Activated CD4-positive, alpha-beta T cell treated with anti-CD3 and anti-CD28 coated beads, Interleukin-2, amount 50 U/mL, for 48 hours (primary cell): ENCODE measurements around the gene BICC1.

Source experiments
- DNase-seq, 2 experiments: peaks; one replicate each; pipeline ENCODE4 v3.0.0-alpha.2; 2020

The BICC1 gene

DNA sequence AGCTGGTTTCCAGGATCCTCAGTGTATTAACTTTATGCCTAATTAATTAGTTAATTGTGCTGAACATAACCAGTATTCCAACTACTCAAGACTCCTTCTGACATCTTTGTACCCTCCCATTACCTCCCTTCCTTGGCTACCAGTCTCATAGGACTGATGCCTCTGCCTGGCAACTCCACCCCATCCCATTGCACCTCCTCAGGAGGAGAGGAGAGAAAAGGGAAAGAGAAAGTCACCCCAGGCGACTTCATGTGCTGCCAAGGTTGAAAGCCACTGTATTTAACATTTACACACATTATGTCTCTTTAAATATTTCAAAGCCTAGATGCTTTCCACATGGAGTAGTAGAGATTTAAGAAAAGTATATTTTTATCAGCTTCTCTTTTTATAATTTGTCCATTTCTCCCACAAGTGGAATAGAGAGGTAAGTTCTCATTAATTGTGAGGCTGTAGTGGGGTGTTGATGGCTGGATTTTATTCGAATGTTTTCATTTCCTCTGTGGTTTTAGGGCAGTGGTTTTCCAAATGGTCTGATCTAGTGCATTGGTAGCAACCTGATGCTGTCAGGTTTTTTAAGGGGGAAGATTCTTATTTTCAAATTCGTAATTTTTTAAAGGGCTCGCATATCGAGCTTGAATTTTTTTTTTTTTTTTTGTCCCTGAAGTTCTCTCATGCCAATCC, 148.0 kb downstream of the BICC1 start:
- no peak for DNase-seq

GRCh38 chr10:58661336-58661735, 148.7 kb downstream of the BICC1 start:
- no peak for DNase-seq

GRCh38 chr10:58661902-58662301, 149.2 kb downstream of the BICC1 start:
- DNase-seq: no peak

- no peak for DNase-seq
These were observed 149.6 kb downstream of the BICC1 start for GRCh38 chr10:58662314-58662713.

GRCh38 chr10:58665361-58665760, 152.7 kb downstream of the BICC1 start:
- no peak for DNase-seq

GRCh38 chr10:58666024-58666423, 153.4 kb downstream of the BICC1 start:
- no peak for DNase-seq

GRCh38 chr10:58667658-58668310, 155.1 kb downstream of the BICC1 start:
- DNase-seq: no peak

- no peak for DNase-seq
These were observed 160.2 kb downstream of the BICC1 start for GRCh38 chr10:58672845-58673244.

GRCh38 chr10:58674251-58674650, 161.6 kb downstream of the BICC1 start:
- DNase-seq: no peak

DNA sequence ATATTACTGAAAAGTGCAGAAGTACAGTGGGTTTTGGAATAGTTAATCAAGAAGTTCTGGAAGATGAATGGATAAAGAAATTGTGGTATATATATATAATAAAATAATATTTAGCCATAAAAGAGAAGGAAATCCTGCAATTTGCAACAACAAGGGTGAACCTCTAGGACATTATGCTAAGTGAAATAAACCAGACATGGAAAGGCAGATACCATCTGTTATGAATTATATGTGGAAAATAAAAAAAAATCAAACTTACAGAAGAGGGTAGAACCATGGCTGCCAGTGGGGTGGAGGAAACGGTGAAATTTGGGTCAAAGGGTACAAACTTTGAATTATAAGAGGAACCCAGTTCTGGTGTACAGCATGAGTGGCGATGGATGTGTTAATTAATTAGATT, 162.6 kb downstream of the BICC1 start:
- DNase-seq: no peak

DNA sequence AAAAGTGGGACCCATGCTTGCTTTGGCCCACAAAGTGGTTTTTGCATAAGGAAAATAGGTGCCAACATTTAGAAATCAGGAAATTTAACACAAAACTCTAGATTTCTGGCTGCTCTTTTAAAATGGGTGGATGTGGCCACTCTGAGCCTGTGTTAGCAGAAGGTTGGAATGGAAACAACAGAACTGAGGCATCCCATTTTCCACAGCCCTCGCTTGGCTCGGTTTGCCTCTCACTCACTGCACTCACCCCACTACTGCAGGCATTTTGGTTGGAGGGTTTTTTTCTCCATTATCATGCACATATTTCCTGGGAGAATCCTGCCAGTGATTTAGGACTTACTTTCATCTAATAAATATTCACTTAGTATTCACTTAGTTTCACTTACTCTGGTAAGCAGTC, 178.9 kb downstream of the BICC1 start:
- DNase-seq: no peak

DNA sequence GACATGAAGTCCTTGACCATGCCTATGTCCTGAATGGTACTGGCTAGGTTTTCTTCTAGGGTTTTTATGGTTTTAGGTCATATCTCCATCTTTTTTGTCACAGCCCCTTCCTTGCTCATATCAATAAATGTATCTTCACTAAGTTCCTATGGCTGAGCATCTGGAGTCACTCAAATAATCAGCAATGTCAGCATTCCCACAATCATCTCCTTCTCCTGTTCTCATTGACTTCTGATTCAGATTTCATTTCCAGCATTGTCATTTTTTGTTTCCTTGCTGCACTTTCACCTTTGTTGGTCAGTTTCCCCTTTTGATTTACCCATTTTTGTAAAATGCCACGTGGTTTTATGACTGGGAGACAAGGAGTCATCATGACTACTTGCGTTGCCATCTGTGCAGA, 181.2 kb downstream of the BICC1 start:
- no peak for DNase-seq

DNA sequence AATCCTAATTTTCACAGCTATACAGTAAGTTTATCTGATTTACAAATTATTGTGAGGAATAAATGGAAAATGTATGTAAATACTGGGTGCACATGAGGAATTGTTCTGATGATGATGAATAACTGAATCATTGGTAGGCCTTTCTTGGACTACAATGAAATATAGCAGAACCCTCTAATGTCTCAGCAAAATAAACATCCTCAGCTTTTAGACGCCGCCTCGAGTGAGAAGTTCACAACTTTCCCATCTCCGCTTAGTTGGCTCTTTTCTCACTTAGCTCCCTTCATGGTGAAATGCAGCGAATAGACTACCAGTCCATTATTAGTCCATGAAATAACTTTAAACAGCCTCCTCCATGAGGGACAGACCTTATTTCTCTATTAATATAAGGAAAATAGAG, 182.3 kb downstream of the BICC1 start:
- no peak for DNase-seq

DNA sequence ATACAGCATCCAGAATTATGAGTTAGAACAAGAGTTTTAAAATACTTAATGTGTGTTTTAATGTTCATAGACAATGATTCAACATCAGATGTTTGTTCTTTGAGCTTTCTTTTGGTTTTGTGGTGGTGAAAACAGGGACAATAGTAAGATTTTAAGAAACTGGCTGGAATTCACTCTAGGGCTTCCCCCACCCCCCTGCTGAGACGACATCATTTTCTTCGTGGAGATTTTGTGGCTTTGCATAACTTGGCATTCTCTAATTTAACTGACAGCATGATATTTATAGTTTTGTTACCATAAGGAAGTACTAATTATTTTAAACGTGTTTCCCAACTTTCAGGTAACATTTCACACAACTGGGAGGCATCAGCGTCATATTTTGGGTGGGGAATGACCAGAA, 184.1 kb downstream of the BICC1 start:
- no peak for DNase-seq

- DNase-seq: no peak
These were observed 185.0 kb downstream of the BICC1 start for GRCh38 chr10:58697691-58698090.

DNA sequence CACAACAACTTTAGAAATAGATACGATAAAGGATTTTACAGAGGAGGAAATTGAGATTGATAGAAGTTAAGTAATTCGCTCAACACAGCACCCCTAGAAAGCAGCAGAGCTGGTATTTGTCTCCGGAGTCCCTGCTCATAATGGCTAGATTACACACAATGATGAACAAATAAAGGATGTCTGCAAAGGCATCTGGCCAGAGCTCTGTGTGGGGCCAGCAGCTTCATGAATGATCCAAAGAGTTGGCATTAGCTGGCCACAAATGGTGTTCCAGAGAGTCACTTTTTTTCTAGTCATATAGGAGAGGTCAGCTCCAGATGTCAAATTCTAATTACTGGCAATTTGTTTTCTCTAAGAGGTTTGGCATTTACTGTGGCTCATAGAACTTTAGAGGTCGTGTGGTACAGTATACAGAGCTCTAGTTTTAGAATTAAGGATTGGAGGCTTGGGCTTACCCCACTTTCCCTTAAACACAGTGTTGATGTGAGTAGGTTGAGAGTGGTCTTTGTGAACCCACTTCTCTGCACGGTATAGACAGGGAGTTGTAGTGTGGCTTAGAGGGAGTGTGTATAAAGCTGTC, 186.2 kb downstream of the BICC1 start:
- no peak for DNase-seq

- DNase-seq: no peak
These were observed 187.9 kb downstream of the BICC1 start for GRCh38 chr10:58700591-58700990.

GRCh38 chr10:58701405-58702135, 188.9 kb downstream of the BICC1 start:
- DNase-seq: no peak

DNA sequence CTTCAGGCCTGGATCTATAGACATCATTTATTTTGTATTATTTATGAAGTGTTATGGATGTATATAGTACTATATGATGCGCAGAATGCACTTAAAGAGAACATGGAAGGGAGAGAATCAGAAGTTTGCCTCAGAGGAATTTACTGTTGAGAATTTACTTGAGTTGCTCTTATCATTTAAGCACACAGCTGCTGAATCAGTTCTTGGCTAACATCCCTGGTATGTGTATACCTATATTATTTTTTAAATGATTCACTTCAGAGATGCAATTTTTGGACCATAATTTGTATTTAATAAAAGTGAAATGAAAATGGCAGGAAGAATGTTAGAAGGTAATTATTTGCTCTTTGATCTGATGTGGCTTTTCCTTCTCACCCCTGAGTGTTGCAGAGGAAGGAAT, 191.6 kb downstream of the BICC1 start:
- DNase-seq: no peak

DNA sequence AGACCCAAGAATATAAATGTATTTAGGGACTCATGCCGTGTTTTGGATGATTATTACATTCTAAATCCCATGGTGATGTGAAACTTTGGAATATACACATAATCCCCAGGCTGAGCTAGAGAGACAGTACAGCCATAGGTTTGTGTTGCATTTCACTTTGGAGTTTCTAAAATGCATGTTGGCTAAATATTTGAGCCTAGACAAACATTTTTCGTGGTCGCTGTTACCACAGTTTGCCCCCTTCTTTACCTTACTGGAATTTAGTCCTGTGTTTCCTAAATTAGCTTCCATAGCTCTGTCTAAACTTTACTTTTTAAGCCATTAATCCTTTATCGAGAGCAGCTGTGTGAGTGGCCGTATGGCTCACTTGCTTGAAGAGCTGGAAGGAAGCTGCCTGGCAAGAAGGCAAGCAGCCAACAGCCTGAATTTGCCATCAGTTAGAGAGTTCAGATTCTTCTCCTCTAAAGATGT, 192.0 kb downstream of the BICC1 start:
- DNase-seq: no peak

- no peak for DNase-seq
These were observed 194.2 kb downstream of the BICC1 start for GRCh38 chr10:58706836-58707235.

GRCh38 chr10:58712141-58712540, 199.5 kb downstream of the BICC1 start:
- no peak for DNase-seq

GRCh38 chr10:58712982-58713381, 200.3 kb downstream of the BICC1 start:
- no peak for DNase-seq

DNA sequence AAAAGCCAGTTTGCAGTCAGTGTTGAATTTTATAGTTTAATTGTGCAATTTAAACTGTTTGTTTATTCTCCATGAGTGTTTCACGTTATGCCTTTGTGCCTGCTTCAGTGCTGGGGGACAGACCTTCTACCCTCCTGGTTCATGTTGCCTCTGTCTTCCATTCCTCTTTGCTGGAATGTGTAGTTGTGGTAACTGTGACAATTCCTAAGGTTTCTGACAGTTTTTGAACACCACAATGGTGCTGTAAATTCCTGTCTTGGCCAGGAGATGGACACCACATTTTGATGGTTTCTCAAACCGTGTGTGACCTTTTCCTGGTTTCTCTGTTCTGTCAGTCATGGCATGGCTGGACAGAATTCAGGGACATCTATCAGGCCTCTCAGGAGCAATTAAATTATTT, 201.7 kb downstream of the BICC1 start:
- no peak for DNase-seq
